Dedifferentiated amniotic fluid mesenchymal stem cell (primary cell): ENCODE results near the gene ZNF423.

ENCODE experiments used
- DNase-seq: peaks from one replicate; pipeline ENCODE4 v3.0.0-alpha.2; 2016; ENCODE audit errors: extremely low spot score

ZNF423 gene

GRCh38 chr16:49600536-49600935 lies 255.4 kb downstream of the ZNF423 start:
- DNase-seq = no peak

GRCh38 chr16:49599704-49600103 lies 256.2 kb downstream of the ZNF423 start:
- no peak for DNase-seq

- no peak for DNase-seq
Measured at GRCh38 chr16:49599281-49599680, 256.6 kb downstream of the ZNF423 start.

GRCh38 chr16:49598383-49599170 lies 257.3 kb downstream of the ZNF423 start:
- no peak for DNase-seq

- DNase-seq = no peak
Measured at GRCh38 chr16:49597796-49598195, 258.1 kb downstream of the ZNF423 start.

- DNase-seq = no peak
Measured at GRCh38 chr16:49596648-49597291, 259.1 kb downstream of the ZNF423 start.

GRCh38 chr16:49596068-49596467 lies 259.8 kb downstream of the ZNF423 start:
- DNase-seq = peak; percentile 43

- no peak for DNase-seq
Measured at GRCh38 chr16:49594685-49595498, 261.0 kb downstream of the ZNF423 start.

- DNase-seq = no peak
Measured at GRCh38 chr16:49594153-49594552, 261.8 kb downstream of the ZNF423 start.

- no peak for DNase-seq
Measured at GRCh38 chr16:49593424-49594040, 262.4 kb downstream of the ZNF423 start.

GRCh38 chr16:49592546-49593423 lies 263.1 kb downstream of the ZNF423 start:
- no peak for DNase-seq

GRCh38 chr16:49590166-49590871 lies 265.6 kb downstream of the ZNF423 start:
- no peak for DNase-seq

- no peak for DNase-seq
Measured at GRCh38 chr16:49589544-49590031, 266.3 kb downstream of the ZNF423 start.

- DNase-seq = no peak
Measured at GRCh38 chr16:49588729-49589384, 267.1 kb downstream of the ZNF423 start.

- DNase-seq = no peak
Measured at GRCh38 chr16:49588026-49588425, 267.9 kb downstream of the ZNF423 start.

- no peak for DNase-seq
Measured at GRCh38 chr16:49587511-49587910, 268.4 kb downstream of the ZNF423 start.

GRCh38 chr16:49586466-49587450 lies 269.2 kb downstream of the ZNF423 start:
- no peak for DNase-seq

GRCh38 chr16:49585143-49585832 lies 270.6 kb downstream of the ZNF423 start:
- DNase-seq = no peak
